Measurements from ENCODE around the gene TNFAIP1.

- TF ChIP-seq EZH2 (IDR thresholded peaks at IDR 0.05; ENCODE audit: low read length, missing control alignments) = no peak
- TF ChIP-seq CTCF (conservative IDR thresholded peaks at IDR 0.05 in 1 of 2, IDR thresholded peaks at IDR 0.05 in 1 of 2; ENCODE audit: low read depth in 1 of 2, low read length in 2 of 2) = no peak
These were observed 7.2 kb upstream of the TNFAIP1 start for GRCh38 chr17:28328325-28328724.

Measured in fibroblast of lung (primary cell).